T-helper 17 cell (primary cell): Measurements from ENCODE around the gene PLD1. TPM values are rescaled to one million over a fixed set of nuclear protein-coding genes. Genes with fewer than 3 reads are reported as not detected.
"Not testable (repeated sequence)": the region's sequence is repeated elsewhere in the genome, so short reads cannot be mapped to it uniquely, and the experiment has no call there.

Experiments
- ATAC-seq: fragments of 150-1000 bp; cut with Tn5 transposase; 2 replicates; pipeline ENCODE4 v1.10.0; 2021; ENCODE audit warnings: mild to moderate bottlenecking, moderate library complexity
- DNase-seq, 3 donors: peaks; one replicate each; pipeline versions ENCODE4 v3.0.0 to v3.0.0-alpha.2; 2020 to 2021
- H3K9me3 ChIP-seq: one replicate; pipeline ENCODE4 v1.7.0; 2013; ENCODE audit warnings: low read length, mild to moderate bottlenecking; ENCODE audit not compliant: control insufficient read depth, poor library complexity, severe bottlenecking
- H3K27ac Mint-ChIP-seq: one replicate; pipeline ENCODE4 v1.8.0; 2022; ENCODE audit warnings: mild to moderate bottlenecking, moderate library complexity, mixed read lengths
- H3K27me3 Mint-ChIP-seq: one replicate; pipeline ENCODE4 v1.8.0; 2022; ENCODE audit warnings: mixed read lengths
- H3K36me3 Mint-ChIP-seq: one replicate; pipeline ENCODE4 v1.8.0; 2022; ENCODE audit warnings: low read depth, mixed read lengths
- H3K4me1 Mint-ChIP-seq: one replicate; pipeline ENCODE4 v1.8.0; 2022; ENCODE audit warnings: mild to moderate bottlenecking, mixed read lengths
- H3K4me3 Mint-ChIP-seq: one replicate; pipeline ENCODE4 v1.8.0; 2022; ENCODE audit warnings: mild to moderate bottlenecking, moderate library complexity, mixed read lengths
- total RNA-seq, 4 donors: library from RNA in 2 of 4; stranded (reverse) in 2 of 4; gene quantifications; one replicate each; pipeline ENCODE4 v1.2.3 and lab custom pipeline; 2022 to 2026

Gene PLD1
- total RNA-seq, 2 donors from 2014 or later = 6.2 to 9.4 TPM

DNA sequence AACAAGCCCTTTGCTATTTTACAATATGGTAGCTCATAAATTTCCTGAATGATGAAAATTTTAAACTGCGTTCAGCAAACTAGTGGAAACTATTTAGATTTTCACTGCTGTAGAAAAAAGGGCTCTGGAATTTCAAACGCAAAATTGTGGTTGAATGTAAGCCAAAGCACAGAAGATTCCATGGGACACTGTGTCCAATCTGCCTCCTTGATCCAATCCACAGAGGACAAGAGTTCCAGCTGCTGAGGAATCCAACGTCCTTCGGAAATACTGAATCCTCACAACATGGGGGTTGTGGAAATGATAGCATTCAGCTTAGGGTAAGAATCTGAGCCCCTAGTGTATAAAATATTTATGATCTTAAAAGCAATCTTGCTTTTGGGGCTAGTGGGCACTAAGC lies 161.0 kb downstream of the PLD1 start:
- no peak overlapping the region for H3K4me3 Mint-ChIP-seq
- H3K27ac Mint-ChIP-seq = no peak overlapping the region
- H3K36me3 Mint-ChIP-seq = peaks cover 4% of the 10 kb centered on the region
- H3K4me1 Mint-ChIP-seq = peaks cover 14% of the 10 kb centered on the region
- ATAC-seq (no peak), DNase-seq (no peak)
- no peaks in the 10 kb centered on the region for H3K27me3 Mint-ChIP-seq
- H3K9me3 ChIP-seq = no peaks in the 10 kb centered on the region

GRCh38 chr3:171648069-171648468 lies 162.2 kb downstream of the PLD1 start:
- Mint-ChIP-seq H3K4me1 (peaks cover 14% of the 10 kb centered on the region), H3K4me3 (no peak overlapping the region), H3K27me3 (no peaks in the 10 kb centered on the region), H3K36me3 (peaks cover 4% of the 10 kb centered on the region), H3K27ac (no peak overlapping the region)
- no peaks in the 10 kb centered on the region for H3K9me3 ChIP-seq
- DNase-seq (no peak), ATAC-seq (no peak)

DNA sequence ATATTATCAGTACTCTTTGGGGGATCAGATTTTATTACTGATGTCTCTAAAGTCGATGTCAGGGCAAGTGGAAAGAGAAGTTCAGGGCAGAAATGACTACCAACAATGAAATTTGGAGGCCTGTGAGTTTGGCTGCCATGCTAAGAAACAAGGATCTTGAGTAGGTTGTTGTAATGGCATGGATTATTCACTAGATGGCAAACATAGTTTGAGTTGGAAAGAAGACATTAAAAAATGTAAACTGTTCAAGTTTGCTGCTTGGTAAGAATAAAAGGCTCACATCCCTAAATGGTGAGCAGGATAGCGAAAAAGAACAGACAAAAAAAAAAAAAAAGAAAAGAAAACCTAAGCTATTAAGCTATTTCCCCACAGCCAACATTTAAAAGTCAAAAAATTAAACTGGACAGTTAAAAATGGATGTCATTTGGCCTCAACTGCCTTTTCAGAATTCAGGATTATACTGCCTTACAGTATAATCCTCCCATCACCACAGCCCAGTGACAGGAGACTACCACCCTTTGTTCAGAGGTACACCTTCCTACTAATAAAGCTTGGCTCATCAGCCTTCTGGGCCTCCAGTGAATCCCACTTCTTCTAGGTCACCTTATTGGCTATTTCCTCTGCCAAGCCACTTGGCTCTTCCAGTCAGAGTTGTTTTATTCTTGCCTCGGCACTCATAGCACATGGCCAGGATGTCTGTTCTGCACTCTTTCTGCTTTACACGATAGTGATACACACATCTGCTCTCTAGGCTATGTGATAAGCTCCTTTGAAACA lies 163.7 kb downstream of the PLD1 start:
- Mint-ChIP-seq H3K27me3 (no peaks in the 10 kb centered on the region), H3K4me1 (peaks cover 14% of the 10 kb centered on the region), H3K36me3 (peaks cover 4% of the 10 kb centered on the region), H3K27ac (no peak overlapping the region), H3K4me3 (no peak overlapping the region)
- no peaks in the 10 kb centered on the region for H3K9me3 ChIP-seq
- DNase-seq = no peak
- ATAC-seq = no peak

DNA sequence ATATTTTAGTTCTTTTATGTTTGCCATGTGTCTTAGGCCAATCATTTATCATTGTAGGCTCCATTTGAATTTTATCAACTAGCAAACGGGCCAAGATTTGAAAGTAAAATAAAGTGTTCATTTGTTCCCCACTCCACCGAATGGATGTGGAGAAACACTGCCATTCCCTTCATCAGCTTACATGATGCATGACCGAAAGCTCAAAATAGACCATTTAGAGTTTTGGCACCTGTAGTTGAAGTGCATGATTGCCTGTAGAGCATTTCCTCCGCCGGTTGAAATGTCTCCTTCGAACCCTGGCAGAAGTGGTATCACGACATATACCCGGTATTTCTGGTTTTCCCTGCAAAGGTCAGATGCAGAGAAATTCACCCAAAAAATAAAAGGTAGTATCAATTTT lies 165.6 kb downstream of the PLD1 start:
- Mint-ChIP-seq H3K4me1 (peaks cover 5% of the 10 kb centered on the region), H3K4me3 (no peak overlapping the region), H3K27me3 (no peaks in the 10 kb centered on the region), H3K27ac (no peak overlapping the region), H3K36me3 (no peaks in the 10 kb centered on the region)
- no peak for ATAC-seq
- no peaks in the 10 kb centered on the region for H3K9me3 ChIP-seq
- DNase-seq = no peak

DNA sequence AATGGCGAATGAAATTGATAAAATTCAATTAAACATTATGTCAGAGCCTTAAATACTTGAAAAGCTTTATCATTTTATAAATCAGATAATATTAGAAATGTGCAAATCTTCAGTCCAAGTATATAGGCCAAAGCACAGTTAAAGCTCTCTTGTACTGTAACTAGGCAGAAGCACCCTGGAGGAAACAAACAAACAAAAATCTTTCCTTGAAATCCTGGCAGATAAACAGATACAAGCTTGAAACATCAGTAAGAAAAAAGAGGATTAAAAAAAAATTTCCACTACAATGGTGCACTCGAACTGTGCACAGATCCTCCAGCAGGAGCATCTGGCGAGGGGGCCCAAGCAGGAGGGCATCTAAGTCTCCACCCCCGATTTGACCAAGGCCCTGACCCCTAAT lies 166.6 kb downstream of the PLD1 start:
- no peak for DNase-seq
- Mint-ChIP-seq H3K36me3 (no peaks in the 10 kb centered on the region), H3K4me3 (no peak overlapping the region), H3K27ac (no peak overlapping the region), H3K4me1 (peaks cover 5% of the 10 kb centered on the region), H3K27me3 (no peaks in the 10 kb centered on the region)
- H3K9me3 ChIP-seq = no peaks in the 10 kb centered on the region
- no peak for ATAC-seq

DNA sequence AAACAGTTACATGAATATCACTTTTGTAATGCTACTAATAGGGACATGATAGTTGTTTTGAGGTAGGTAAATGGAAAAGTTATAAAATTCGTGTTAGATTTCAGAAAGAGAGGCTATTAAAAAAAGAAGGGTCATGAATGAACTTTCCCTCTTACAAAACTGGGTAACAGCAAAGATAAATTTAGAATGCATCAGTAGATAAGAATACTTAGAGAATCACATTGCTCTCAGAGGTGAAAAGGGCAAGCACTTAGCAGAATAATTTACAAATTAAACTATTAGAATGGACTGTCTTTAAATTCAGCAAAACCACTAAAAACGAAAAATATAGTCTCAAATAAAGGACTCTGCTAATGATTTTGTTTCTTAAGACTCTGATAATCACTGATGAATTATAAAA lies 167.2 kb downstream of the PLD1 start:
- no peaks in the 10 kb centered on the region for H3K27me3 Mint-ChIP-seq
- peaks cover 5% of the 10 kb centered on the region for H3K4me1 Mint-ChIP-seq
- H3K27ac Mint-ChIP-seq = no peak overlapping the region
- ATAC-seq = no peak
- no peak overlapping the region for H3K4me3 Mint-ChIP-seq
- no peaks in the 10 kb centered on the region for H3K36me3 Mint-ChIP-seq
- DNase-seq = no peak
- no peaks in the 10 kb centered on the region for H3K9me3 ChIP-seq

- ATAC-seq = no peak
These were observed 169.5 kb downstream of the PLD1 start for GRCh38 chr3:171640520-171641412.

DNA sequence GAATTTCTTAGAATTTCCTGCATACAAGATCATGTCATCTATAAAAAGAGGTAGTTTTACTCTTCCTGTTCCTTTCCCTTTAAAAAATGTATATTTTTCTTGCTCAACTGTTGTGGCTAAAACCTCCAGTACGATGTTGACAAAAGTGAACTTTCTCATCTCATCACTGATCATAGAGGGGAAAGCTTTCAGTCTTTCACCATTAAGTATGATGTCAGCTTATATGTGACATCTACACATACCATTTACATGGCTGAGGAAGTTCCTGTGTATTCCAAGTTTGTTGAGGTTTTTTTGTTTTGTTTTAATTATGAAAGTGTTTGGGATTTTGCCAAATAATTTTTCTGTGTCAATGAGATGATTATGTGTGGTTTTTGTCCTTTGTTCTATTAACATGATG lies 173.6 kb downstream of the PLD1 start:
- DNase-seq = no peak
- Mint-ChIP-seq H3K36me3 (no peaks in the 10 kb centered on the region), H3K4me3 (no peak overlapping the region), H3K27me3 (no peaks in the 10 kb centered on the region), H3K27ac (no peak overlapping the region), H3K4me1 (no peaks in the 10 kb centered on the region)
- H3K9me3 ChIP-seq = no peaks in the 10 kb centered on the region
- no peak for ATAC-seq

More at GRCh38 chr3:171640520-171641412, 169.5 kb downstream of the PLD1 start:
- DNase-seq = no peak
- H3K36me3 Mint-ChIP-seq = no peaks in the 10 kb centered on the region
- H3K27me3 Mint-ChIP-seq = no peaks in the 10 kb centered on the region
- no peaks in the 10 kb centered on the region for H3K4me1 Mint-ChIP-seq
- no peak overlapping the region for H3K27ac Mint-ChIP-seq
- H3K4me3 Mint-ChIP-seq = no peak overlapping the region
- no peaks in the 10 kb centered on the region for H3K9me3 ChIP-seq

DNA sequence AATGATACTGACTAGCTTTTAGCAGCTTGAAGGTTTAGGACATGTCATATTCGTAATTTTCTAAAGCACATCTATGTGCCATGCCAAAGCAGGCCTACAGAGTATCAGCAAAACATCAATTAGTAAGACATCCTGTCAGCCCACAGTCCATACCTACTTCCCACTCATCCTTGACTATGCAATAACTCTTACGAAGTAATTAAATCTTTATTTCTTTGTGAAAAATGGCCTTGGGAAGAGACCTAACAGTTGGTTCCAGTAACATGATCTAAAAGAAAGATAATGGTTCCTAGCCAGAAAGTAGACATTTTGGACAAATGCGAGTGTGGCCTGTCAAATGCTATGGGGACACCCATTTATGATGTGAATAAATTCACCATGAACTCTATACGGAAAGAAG lies 177.5 kb downstream of the PLD1 start:
- no peak for DNase-seq
- no peaks in the 10 kb centered on the region for H3K9me3 ChIP-seq
- Mint-ChIP-seq H3K27ac (no peak overlapping the region), H3K27me3 (no peaks in the 10 kb centered on the region), H3K36me3 (peaks cover 2% of the 10 kb centered on the region), H3K4me1 (no peaks in the 10 kb centered on the region), H3K4me3 (no peak overlapping the region)
- no peak for ATAC-seq

DNA sequence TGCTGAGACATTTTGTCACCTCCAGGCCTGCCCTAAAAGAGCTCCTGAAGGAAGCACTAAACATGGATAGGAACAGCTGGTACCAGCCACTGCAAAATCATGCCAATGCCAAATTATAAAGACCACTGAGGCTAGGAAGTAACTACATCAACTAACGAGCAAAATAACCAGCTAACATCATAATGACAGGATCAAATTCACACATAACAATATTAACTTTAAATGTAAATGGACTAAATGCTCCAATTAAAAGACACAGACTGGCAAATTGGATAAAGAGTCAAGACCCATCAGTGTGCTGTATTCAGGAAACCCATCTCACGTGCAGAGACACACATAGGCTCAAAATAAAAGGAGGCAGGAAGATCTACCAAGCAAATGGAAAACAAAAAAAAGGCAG lies 183.5 kb downstream of the PLD1 start:
- H3K9me3 ChIP-seq, H3K27ac Mint-ChIP-seq, DNase-seq, H3K4me1 Mint-ChIP-seq, ATAC-seq, H3K4me3 Mint-ChIP-seq, H3K27me3 Mint-ChIP-seq, H3K36me3 Mint-ChIP-seq: not testable (repeated sequence)

GRCh38 chr3:171622126-171622525 lies 188.2 kb downstream of the PLD1 start:
- Mint-ChIP-seq H3K27ac (no peak overlapping the region), H3K27me3 (no peaks in the 10 kb centered on the region), H3K4me1 (peaks cover 4% of the 10 kb centered on the region), H3K4me3 (no peak overlapping the region), H3K36me3 (peaks cover 8% of the 10 kb centered on the region)
- DNase-seq (no peak), ATAC-seq (no peak)
- H3K9me3 ChIP-seq = no peaks in the 10 kb centered on the region

DNA sequence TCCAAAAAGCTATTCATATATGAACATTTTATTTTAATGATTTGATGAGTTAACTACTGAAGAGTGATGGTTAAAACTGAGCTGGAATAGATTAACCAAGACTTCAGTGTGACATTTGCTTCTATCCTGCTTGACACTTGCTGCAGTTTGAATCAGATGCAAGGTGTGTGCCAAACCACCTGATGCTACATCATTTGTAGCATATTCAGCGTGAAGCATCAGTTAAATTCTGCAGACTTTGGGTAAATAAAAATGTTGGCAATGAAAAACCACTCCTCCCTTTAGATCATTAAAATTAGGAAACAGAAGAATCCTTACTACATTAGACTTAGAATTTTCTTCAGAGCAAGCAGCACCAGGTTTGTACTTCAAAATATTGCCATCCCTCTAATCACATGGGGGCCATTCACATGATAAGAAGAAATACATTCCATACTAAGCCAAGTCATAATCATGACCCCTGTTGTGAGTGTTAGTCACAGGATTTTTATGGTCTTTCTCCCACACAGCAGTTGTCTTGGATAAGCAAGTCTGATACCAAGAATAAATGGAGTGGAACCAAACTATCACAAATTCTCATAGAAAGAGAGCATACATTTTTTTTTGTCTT lies 189.4 kb downstream of the PLD1 start:
- no peak overlapping the region for H3K4me3 Mint-ChIP-seq
- no peaks in the 10 kb centered on the region for H3K9me3 ChIP-seq
- ATAC-seq (no peak), DNase-seq (no peak)
- H3K4me1 Mint-ChIP-seq = peaks cover 4% of the 10 kb centered on the region
- peaks cover 6% of the 10 kb centered on the region for H3K36me3 Mint-ChIP-seq
- no peak overlapping the region for H3K27ac Mint-ChIP-seq
- no peaks in the 10 kb centered on the region for H3K27me3 Mint-ChIP-seq

DNA sequence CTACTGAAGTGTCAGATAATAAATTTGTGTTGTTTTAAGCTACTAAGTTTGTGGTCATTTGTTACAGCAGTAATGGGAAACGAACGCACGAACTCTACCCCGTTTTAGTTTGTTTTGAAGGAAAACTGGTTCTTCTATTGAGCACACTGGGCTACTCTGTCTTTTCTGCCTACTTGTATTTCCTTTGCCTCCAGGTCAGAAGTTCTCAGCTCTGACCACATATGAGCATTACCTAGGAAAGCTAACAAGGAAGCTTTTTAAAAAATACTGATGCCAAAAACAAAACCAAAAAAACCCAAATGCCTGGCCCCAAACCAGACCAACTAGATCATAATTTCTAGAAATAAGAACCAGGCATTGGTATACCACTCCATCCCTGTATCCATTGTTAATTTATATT lies 193.5 kb downstream of the PLD1 start:
- ATAC-seq = no peak
- Mint-ChIP-seq H3K27ac (no peak overlapping the region), H3K36me3 (no peaks in the 10 kb centered on the region), H3K27me3 (no peaks in the 10 kb centered on the region), H3K4me3 (no peak overlapping the region), H3K4me1 (no peaks in the 10 kb centered on the region)
- DNase-seq = no peak
- no peaks in the 10 kb centered on the region for H3K9me3 ChIP-seq
